Body of pancreas (tissue), 4 donors: ENCODE results near the gene SH3D19.

Experiments
- CTCF ChIP-seq, 7 experiments: fragments of 450-650 bp in 4 of 7; fragments of 200-600 bp in 3 of 7; sonication (generic) in 3 of 7; IDR thresholded peaks; one replicate each; pipeline ENCODE4 v1.5.1; 2016 to 2019; ENCODE audit warnings: antibody characterized with exemption in 7 of 7
- POLR2A ChIP-seq, 3 donors: fragments of 450-650 bp; IDR thresholded peaks; one replicate each; pipeline ENCODE4 v1.6.1; 2016; ENCODE audit warnings: antibody characterized with exemption in 3 of 3, mild to moderate bottlenecking in 2 of 3

- TF ChIP-seq CTCF (IDR thresholded peaks at IDR 0.05) (no peak), POLR2A (IDR thresholded peaks at IDR 0.05) (no peak)
These were observed 177.1 kb downstream of the SH3D19 start for GRCh38 chr4:151148261-151148660.
